Activated CD4-positive, alpha-beta T cell treated with anti-CD3 and anti-CD28 coated beads for 48 hours (primary cell): ENCODE data around the gene ATP6V0C.
"Not testable (repeated sequence)": the region's sequence is repeated elsewhere in the genome, so short reads cannot be mapped to it uniquely, and the experiment has no call there.

Experiments
- DNase-seq: peaks from one replicate; pipeline ENCODE4 v3.0.0-alpha.2; 2020

The ATP6V0C gene

GRCh38 chr16:2529961-2530628 lies 16.3 kb downstream of the ATP6V0C start:
- DNase-seq = no peak

- DNase-seq = no peak
These were observed 17.0 kb downstream of the ATP6V0C start for GRCh38 chr16:2530629-2531318.

- DNase-seq = no peak
These were observed 17.6 kb downstream of the ATP6V0C start, which contains the start of gene CEMP1 for GRCh38 chr16:2531371-2531695. Gene CEMP1 (minus strand): TSS chr16:2531408. CDS start chr16:2531073, 335 bp downstream.

GRCh38 chr16:2531696-2532493 lies 18.1 kb downstream of the ATP6V0C start:
- DNase-seq = peak; percentile 99

GRCh38 chr16:2532494-2533141 lies 18.9 kb downstream of the ATP6V0C start:
- DNase-seq = peak; percentile 78

GRCh38 chr16:2533142-2533755 lies 19.5 kb downstream of the ATP6V0C start:
- not testable (repeated sequence) for DNase-seq

GRCh38 chr16:2533912-2534311 lies 20.2 kb downstream of the ATP6V0C start:
- no peak for DNase-seq

- not testable (repeated sequence) for DNase-seq
These were observed 20.6 kb downstream of the ATP6V0C start for GRCh38 chr16:2534335-2534734.

- DNase-seq = no peak
These were observed 21.9 kb downstream of the ATP6V0C start for GRCh38 chr16:2535625-2536013.

- DNase-seq = peak; percentile 95
These were observed 24.0 kb downstream of the ATP6V0C start, which contains the start of gene PDPK1 for GRCh38 chr16:2537451-2538379. Gene PDPK1 (plus strand): TSS chr16:2538021. CDS start chr16:2538113, 92 bp downstream.

GRCh38 chr16:2539192-2539844 lies 25.6 kb downstream of the ATP6V0C start:
- not testable (repeated sequence) for DNase-seq

- peak; percentile 57 for DNase-seq
These were observed 26.2 kb downstream of the ATP6V0C start for GRCh38 chr16:2539845-2540458.

- DNase-seq = not testable (repeated sequence)
These were observed 27.2 kb downstream of the ATP6V0C start for GRCh38 chr16:2540912-2541311.

- not testable (repeated sequence) for DNase-seq
These were observed 27.7 kb downstream of the ATP6V0C start for GRCh38 chr16:2541409-2541808.

GRCh38 chr16:2543771-2544170 lies 30.0 kb downstream of the ATP6V0C start:
- not testable (repeated sequence) for DNase-seq

- not testable (repeated sequence) for DNase-seq
These were observed 36.6 kb downstream of the ATP6V0C start for GRCh38 chr16:2550283-2550878.

- not testable (repeated sequence) for DNase-seq
These were observed 37.7 kb downstream of the ATP6V0C start for GRCh38 chr16:2551420-2551889.

GRCh38 chr16:2554709-2555425 lies 41.1 kb downstream of the ATP6V0C start:
- DNase-seq = not testable (repeated sequence)

GRCh38 chr16:2557150-2557549 lies 43.4 kb downstream of the ATP6V0C start:
- DNase-seq = not testable (repeated sequence)
